Spleen (tissue), 7 donors: ENCODE measurements around the gene DAB1.

ENCODE experiments used
- POLR2A ChIP-seq, 3 donors: fragments of 450-650 bp; IDR thresholded peaks; one replicate each; pipeline ENCODE4 v1.5.1; 2017; ENCODE audit warnings: antibody characterized with exemption in 3 of 3, mild to moderate bottlenecking in 1 of 3
- POLR2AphosphoS5 ChIP-seq, 3 donors: sonication (generic); formaldehyde crosslinking; IDR thresholded peaks; one replicate each; pipeline ENCODE4 v1.5.1; 2017; ENCODE audit warnings: antibody characterized with exemption in 3 of 3
- TF ChIP-seq, protein P1 (sequence below), 11 experiments: fragments of 200-600 bp in 7 of 11; fragments of 450-650 bp in 4 of 11; sonication (generic) in 4 of 11; IDR thresholded peaks in 8 of 11; conservative IDR thresholded peaks in 3 of 11; 1 replicate in 7 of 11; 2 replicates in 4 of 11; pipeline versions ENCODE4 v1.4.0 to v1.8.0; 2016 to 2021; ENCODE audit warnings: antibody characterized with exemption in 11 of 11, inconsistent platforms in 4 of 11, mild to moderate bottlenecking in 1 of 11
- donor health status: DM: no; HTN: no; CAD: no; lungs with moderate emphysema.
- donor health status: DM: no; HTN: no; CAD: no.
- donor health status: DM: no; HTN: no; CAD: no.

DNA sequence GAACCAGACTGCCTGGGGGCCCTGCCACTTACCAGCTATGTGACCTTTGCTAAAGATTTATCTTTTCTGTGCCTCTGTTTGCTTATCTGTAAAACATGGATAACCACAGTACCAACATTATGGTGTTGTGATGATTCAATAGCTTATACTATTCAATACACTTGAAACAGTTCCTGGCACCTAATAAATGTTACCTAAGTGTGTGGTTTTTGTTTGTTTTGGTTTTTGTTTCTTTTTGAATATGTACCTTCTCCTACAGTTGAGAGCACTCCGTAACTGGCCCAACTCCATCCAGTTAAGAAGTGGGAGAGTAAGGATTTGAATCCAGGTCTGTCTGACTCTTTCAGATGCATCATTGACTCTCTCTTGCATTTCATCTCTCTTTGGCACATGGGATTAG, 332.2 kb downstream of the DAB1 start:
- TF ChIP-seq, protein P1, sequence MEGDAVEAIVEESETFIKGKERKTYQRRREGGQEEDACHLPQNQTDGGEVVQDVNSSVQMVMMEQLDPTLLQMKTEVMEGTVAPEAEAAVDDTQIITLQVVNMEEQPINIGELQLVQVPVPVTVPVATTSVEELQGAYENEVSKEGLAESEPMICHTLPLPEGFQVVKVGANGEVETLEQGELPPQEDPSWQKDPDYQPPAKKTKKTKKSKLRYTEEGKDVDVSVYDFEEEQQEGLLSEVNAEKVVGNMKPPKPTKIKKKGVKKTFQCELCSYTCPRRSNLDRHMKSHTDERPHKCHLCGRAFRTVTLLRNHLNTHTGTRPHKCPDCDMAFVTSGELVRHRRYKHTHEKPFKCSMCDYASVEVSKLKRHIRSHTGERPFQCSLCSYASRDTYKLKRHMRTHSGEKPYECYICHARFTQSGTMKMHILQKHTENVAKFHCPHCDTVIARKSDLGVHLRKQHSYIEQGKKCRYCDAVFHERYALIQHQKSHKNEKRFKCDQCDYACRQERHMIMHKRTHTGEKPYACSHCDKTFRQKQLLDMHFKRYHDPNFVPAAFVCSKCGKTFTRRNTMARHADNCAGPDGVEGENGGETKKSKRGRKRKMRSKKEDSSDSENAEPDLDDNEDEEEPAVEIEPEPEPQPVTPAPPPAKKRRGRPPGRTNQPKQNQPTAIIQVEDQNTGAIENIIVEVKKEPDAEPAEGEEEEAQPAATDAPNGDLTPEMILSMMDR (IDR thresholded peaks at IDR 0.05 in 8 of 11, conservative IDR thresholded peaks at IDR 0.05 in 3 of 11), result no peak
- TF ChIP-seq POLR2AphosphoS5 (IDR thresholded peaks at IDR 0.05), result no peak
- TF ChIP-seq POLR2A (IDR thresholded peaks at IDR 0.05), result no peak
